HG02571 (cell line): ENCODE results near the gene S100PBP.

Source experiments
- ATAC-seq: cut with Tn5 transposase; IDR thresholded peaks from one replicate; pipeline ENCODE4 v1.9.1; 2021; ENCODE audit warnings: mild to moderate bottlenecking, moderate library complexity; ENCODE audit not compliant: unreplicated experiment

Gene S100PBP

DNA sequence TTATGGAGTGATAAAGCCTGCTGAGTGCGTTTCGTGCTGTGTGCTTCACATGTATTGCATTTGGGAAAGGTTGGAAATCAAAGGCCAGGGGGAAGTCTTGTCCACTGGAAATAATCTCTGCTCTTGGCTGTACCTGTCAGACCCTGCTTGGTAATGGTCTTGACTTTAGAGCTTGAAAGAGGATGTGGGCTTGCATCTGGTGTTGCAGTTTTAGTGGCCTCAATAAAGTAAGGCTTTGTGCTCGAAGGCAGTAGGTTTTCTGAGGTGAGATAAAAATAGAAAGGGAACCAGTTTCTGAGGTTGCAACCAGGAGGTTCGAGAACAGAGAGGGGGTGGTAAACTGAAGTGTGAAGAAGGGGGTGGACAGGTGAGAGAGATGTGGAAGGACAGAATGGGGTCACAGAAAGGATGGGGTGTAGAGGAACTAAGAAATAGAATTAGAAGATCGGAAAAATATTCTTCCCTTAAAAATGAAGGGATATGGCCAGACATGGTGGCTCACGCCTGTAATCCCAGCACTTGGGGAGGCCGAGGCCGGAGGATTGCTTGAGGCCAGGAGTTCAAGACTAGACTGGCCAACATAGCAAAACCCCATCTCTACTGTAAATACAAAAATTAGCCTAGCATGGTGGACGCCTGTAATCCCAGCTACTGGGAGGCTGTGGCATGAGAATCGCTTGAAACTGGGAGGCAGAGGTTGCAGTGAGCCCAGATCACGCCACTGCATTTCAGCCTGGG is 1.5 kb downstream of the S100PBP start:
- ATAC-seq, result no peak

DNA sequence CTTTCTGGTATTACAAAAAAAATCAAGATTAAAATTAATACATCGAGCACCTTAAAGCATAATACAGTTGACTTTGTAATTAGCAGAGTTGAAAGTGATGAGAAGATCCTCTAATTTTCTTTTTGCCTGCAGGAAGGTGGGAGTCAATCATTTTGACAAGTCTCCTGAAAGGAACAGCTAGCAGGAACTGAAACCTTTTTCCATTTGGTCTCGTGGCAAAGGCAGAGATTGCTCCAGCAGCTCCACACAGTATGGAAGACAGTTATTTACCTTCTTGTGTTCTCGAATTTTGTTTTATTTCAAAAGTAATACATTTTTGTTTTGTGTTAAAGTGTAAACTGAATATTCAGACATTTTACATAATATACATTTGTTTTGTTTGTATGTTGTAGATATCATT is 7.7 kb downstream of the S100PBP start:
- no peak for ATAC-seq

DNA sequence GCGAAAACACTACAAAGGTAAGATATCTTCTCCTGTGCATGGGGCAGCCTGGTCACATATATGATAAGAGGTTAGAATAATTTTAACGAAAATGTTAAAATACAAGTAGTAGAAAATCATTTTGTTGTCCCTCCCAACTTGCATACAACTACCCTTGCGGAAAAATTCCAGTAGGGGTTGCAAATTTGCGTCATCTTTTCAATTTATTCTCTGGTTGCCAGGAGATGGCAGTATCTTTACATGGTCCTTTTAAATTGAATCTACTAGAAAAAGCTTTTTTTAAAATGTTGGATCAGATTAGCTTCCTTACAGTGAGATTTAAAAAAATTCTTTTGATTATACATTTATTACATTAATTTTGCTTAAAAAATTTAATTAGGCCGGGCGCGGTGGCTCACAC is 10.9 kb downstream of the S100PBP start:
- ATAC-seq, result no peak

DNA sequence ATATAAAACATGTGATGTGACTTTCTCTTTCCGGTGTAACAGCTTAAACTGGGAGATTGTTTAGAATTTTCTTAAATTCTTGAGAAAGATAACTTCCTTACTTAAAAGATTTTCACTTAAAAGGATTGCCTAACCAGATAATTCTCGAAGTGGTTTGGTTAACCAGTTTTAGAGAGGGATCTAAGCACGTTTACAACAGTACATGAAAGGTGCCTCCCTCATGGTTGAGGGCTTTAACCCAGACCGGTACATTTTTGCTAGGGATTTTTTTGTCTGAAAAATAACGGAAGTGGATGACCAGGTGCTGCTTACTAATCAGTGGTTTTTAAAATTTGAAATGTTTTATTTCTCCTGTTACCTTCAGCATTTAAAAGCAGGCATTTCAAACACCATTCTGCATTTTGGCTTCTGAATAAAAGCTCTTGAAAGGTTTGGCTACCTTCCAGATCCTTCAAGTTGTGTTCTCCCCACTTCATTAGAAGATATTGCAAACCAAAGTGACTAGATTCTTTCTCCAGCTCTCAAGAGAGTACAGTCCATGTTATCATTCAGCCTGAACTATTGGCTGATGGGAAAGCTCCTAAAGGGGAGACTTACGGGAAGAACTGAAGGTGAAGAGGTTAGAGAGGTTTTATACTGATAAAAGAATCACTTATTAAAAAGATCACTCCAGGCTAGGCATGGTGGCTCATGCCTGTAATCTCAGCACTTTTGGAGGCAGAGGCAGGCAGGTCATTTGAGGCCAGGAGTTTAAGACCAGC is 12.8 kb downstream of the S100PBP start:
- no peak for ATAC-seq

DNA sequence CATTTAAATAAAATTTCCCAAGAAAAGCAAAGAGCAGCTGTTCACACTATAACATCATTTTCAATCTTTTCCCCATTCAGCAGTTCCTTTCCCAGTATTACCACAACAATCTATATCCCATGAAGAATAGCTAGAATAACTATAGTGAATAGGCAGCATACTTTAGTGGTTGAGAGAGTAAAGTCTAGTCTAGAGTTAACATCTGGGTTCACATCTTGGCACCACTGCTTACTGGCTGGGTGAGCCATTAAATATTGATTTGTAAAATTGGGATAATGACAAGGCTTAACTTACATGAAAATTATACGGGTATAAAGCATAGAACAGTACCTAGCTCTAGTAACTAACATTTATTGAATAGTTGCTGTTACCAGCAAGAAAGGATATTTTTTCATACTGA is 14.4 kb downstream of the S100PBP start:
- no peak for ATAC-seq

DNA sequence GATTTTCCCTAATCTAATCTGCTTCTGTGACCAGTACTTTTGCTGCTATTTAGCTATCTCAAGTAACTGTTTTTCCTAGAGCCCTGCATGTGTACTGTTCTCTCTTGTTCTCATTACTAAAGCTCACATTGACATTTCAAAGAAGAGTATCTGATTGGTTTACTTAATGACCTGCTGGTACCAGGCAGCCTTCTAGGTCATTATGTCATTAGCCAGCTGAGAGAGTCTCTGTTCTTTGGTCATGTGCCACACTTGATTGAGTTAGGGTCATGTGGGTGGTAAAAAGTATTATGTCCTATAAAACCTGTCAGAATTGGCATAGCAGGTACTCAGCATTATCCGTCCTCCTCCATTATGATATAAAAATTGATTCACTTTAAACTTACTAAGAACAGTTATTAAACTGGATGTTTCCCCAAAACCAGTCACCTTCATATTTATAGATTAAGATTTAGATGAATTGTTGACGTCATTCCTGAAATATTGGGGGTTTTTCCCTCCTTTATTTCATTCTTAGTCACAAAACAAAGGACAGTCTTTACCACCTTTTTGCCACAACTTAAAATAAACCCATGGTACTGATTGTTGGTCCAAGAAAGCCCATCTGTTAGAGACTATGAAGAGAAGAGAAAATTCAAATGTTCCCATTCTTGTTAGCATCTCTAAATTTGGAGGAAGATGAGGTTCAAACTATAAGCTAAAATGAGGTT is 31.1 kb downstream of the S100PBP start:
- no peak for ATAC-seq

DNA sequence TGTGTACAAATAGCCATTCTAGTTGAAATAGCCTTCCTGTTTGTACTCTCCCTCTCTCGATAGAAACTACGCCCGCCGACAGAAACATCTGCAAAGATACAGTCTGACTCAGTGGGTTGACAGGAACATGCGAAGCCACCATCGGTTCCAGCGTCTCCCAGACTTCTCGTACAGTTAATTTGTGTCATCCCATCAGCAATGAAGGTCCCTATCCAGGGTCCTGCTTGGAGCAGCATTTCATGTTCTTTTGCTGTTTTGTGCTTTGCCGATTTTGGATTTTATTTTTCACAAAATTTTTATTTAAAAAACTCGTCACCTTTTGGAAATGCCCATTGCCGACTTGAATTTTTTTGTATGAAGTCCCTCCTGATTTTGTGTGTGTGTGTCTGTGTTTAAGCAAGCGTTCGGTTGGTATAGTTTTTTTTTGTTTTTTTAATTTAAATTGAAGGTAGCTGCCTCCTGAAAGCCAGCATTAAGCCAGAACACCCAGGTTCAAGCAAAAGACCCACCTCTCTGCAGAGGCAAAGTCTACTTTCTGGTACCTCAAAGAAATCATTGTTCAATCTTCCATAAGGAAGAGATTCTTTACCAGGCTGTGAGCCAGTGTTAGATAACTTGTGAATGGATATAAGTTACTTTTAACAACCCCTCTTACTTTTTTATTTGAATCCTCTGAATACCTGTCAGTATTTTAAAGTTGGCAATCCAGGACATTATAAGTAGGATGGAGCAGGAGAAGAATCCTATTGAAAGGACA is 38.6 kb downstream of the S100PBP start:
- ATAC-seq, result no peak

DNA sequence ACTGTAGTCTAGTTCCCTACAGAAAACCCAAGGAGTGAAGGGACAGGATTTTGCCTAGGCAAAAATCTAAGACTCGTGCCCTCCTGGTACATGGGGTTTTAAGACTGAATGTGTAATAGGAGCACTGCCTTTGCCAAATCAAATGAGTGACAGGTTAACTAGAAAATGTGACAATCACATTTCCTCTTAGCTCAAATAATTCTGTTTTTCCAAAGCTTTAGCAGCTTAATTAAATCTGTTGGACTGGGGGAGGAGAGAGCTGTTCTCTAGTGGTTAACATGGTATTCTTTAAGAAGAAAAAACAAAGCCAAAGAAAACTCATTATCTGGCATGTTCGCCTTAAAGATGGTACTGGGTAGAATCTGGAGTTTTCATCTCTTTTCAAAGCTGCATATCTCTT is 40.7 kb downstream of the S100PBP start:
- no peak for ATAC-seq

DNA sequence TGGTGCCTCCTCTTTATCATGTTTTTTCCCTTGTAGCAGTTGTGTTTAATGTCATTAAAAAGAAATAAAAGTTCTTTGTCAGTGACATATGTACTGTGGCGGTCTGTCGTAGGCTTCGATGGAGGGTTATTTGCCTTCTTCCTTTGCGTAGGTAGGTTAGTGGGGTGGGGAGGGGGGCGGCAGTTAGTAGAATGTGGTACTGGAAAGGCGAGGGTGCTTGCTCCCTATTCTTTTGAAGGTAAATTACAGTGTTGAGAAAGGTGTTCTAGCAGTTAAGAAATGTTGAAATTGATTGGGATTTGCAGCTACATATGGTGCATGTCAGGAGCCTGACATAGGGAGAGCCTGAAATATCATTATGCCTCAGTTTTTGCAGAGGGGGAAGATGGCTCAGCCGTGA is 41.3 kb downstream of the S100PBP start:
- ATAC-seq, result no peak

DNA sequence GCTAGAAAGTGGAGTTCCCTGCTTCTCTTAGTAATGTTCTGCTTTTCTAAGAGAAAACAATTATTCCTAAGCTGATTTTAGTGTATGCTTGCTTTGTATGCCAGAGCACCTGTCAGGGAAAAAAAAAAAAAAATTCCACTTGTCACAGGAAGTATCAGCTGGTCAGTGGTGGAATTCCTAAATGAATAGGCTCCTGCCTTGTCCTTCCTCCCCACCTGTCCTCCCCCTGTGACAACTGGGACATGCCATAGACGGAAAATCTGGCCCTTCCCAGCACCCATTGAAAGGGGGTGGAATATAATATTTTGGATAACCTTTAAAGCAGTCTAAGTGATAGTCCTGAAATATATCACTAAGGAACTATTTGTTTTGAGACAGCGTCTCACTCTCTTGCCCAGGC is 42.5 kb downstream of the S100PBP start:
- ATAC-seq, result no peak

DNA sequence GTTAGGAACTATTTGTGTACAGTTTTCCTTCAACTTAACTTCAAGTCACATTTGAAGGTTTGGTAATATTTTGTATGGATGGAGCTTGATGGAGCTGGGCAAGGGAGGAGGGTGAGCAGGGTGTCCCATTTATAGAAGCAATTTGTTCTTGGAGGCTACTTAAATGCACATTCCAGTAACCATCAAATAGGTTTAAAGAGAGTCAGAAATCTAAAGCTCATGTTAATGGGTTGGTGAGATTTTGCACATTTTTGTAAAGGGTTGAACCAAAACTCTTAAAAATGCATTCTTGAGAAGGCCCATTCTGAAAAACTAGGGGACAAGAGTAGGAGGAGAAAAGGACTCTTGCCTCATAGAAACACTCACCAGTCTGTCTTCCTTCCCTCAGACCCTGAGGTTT is 43.1 kb downstream of the S100PBP start:
- ATAC-seq, result no peak

DNA sequence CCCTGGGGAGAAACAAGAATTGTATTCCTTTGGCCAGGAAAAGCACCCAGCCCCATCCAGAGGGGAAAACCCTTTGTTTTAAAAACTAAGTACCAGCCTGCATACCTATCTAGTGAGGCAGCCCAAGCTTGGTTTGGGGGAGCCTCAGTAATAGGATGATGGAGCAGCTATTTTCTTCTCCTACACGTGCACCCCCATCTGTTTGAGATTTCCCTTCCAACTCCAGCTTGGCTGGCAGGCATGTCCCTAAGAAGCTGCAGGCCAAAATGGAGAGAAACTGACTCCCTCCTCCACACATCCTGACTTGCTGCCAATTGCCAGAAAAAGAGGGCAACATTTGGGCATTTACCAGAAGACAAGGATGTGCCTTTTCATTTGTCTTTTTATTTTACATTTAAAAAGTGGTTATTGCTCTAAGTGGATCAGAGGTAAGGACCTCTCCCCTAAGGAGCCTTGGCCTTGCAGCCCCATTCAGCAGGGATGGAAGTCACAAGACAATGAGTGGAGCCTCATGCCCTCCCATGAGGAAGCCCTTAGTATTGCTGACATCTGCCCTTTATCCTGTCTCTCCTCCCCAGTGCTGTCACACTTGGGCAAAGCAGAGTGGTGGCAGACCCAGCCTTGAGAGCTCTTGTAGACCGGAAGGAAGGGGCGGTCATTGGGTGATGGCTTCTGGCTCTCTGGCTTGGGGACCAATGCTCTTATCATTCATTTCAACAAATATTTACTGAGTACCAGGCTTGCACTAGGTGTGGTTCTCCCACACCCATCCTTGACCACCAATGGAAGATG is 44.6 kb downstream of the S100PBP start:
- no peak for ATAC-seq

DNA sequence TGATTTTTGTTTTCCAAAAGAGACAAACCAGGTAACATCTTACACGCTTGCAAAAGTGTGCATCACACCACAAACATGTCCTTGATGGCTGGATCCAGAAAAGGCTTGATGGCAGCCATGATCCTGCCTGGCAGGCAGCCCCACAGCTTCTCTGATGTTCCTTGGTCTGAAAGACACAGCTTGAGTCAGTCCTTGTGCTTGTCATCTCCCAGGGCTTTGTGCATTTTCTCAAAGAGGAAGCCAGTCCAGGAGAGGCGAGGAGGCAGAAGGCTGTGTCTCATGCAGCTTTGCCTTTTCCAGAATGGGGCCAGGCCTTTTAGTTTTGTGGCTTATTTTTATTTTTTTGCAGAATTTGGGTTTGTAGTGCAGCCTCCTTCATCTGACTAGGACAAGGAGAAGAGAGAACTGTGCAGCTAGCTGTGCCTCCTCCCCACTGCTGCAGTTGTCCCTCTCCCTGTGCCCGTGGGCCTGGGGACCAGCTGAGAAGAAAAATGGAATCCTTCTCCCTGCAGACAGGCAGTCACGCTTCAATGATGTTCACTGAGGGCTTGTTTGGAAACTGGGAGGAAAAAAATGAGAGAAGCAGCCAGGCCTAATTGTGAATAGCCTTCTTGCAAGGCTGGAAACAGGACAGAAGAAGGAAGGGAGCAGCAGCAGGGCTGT is 45.9 kb downstream of the S100PBP start:
- ATAC-seq, result no peak

DNA sequence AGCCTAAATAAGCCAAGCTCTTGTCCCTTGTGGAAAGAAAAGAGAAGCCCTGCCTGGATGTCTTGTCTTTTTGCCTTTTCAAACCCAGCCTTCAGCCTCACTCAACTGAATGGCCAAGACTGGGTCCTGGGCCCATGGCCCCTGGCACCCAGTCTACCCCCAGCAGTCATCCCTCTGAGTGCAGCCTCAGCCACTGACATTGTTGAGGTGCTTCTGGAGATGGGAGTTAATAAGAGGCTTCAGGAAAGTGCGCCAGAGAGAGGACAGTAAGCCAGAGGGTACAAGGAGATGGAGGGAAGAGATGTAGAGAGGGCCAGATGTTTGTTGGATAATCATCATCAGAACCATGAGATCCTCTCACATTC is 46.4 kb downstream of the S100PBP start:
- no peak for ATAC-seq

DNA sequence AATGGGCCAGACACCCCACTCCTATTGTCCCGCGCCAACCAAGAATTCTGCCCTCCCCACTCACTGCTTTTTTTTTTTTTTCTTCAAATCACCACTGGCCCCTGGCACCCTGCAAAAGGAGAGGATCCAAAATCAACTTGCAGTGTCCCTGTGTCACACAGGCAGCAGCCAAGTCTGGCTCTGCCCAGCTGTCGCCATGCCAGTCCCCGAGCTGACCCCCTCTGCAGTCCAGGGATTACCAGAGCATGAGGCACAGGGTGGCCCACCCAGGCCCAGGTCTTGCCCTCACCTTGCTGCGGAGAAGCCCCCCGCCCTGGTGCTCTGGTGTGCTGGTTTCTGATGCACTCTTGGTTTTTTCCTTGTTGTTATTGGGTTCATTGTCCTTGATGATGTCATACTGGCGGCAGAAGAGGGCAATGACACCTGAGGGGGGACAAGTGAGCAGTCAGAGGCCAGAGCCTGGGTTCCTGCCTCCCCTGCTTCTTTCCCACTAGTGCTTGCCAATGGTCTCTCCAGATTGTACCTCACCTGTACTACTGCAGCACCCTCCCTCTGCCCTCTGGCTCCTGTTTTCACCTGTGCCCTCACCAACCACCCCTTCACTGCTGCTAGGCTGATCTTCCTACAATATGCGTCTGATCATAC is 47.0 kb downstream of the S100PBP start:
- no peak for ATAC-seq

DNA sequence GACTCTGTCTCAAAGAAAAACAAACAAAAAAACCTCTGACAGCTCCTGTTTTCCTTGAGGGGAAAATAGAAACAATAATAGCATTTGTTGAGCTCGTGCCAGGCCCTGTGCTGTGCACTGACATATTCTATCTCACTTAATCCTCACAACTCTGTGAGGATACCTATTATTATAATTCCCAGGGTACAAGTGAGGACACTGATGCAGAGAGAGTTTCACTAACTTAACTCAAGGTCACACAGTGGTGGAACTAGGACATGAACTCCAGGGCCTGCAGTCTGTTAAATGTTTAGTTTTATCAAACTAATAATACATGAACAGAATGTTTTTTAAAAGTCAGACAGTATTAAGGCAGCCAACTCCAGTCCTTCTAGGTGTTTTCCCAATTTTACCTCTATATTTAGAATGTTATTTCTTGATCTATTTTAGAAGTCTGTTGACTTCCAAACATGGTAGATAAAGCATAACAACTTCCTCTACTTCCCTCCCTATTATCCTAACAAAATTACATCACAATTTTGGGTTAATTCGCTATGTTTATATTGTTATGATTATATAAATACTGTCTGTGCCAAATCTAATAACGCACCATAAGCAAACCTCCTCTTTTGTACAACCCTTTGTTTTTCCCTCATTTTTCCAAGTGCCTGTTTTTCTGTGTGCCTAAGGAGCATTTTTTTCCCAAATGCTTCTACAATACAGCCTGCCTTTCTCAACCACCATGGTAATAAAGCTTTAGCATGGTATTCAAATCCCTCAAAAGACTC is 48.4 kb downstream of the S100PBP start:
- no peak for ATAC-seq

DNA sequence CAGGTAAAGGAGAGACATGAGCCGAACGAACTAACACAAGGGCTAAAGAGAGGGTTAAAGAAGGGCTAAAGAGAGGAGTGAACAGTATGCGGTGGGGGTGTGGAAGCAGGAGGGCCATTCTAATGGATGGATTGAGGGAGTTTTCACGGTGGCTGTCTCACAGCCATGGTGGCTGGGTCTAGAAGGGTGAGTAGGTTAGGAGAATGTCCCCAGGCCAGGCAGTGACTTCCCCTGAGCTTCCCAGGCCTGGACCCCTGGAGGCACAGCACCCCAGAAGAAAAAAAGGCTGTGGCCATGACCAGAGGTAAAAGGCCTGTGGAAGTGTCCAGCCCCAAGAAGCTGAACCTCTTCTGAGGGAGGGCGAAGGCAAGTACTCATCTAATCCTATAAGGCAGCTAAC is 49.7 kb downstream of the S100PBP start:
- no peak for ATAC-seq

DNA sequence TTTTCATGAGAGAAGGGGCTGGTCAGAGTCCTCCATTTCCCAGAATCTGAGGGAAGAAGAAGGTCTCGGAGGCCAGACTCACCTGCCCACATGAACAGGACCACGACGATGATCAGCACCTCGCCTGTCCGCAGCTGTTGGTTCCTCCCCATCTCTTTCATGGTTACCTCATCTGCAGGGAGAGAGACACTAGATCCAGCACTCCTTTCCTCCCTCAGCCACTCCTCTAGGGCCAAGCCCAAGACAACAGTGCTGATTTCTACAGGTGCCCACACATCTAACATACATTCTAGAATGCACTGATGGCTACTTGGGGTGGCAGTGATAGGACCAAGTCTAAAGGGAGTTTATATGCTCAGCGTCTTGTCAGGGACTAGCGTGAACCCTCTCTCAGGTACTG is 50.2 kb downstream of the S100PBP start:
- ATAC-seq, result no peak

DNA sequence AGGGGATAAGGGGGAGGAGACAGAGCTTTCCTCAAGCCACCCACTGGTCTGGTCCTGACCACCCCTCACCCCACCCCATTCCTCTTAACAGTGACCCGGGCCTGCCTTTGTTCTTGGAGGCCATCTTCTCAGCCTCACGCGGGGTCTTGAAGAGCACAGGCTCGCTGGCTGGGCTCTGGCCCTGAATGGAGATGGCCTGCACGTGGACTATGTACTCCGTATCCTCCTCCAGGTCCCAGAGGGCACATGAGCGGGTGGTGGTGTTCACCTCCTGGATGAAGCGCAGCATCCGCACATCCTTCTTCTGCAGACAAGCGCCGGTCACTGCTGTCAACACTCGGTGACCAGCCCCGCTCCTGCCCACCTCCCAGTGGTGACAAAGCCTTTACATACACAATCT is 50.6 kb downstream of the S100PBP start:
- no peak for ATAC-seq
